Astrocyte of the cerebellum (primary cell): Measurements from ENCODE around the gene RALGAPA2.

Experiments used
- DNase-seq: peaks from one replicate; pipeline ENCODE4 v3.0.0-alpha.2; 2011; ENCODE audit warnings: low read depth
- H3K4me3 ChIP-seq: 2 replicates; pipeline ENCODE4 v1.5.1; 2011; ENCODE audit warnings: mild to moderate bottlenecking, low read depth, low read length, moderate library complexity
- CTCF ChIP-seq: IDR thresholded peaks from 2 replicates; pipeline ENCODE4 v1.5.1; 2012; ENCODE audit warnings: low read length, low read depth, moderate library complexity, mild to moderate bottlenecking; ENCODE audit errors: missing control alignments
- in situ Hi-C: cut with HindIII; loops from 2 replicates; pipeline ENCODE4 v1.10.0; 2017; ENCODE audit warnings: low sequenced_read_pairs

RALGAPA2 gene

GRCh38 chr20:20489648-20490341 is 222.6 kb downstream of the RALGAPA2 start:
- TF ChIP-seq CTCF: no peak
- in situ Hi-C loops: no loop called here
- no peak overlapping the region for H3K4me3 ChIP-seq
- DNase-seq: no peak

DNA sequence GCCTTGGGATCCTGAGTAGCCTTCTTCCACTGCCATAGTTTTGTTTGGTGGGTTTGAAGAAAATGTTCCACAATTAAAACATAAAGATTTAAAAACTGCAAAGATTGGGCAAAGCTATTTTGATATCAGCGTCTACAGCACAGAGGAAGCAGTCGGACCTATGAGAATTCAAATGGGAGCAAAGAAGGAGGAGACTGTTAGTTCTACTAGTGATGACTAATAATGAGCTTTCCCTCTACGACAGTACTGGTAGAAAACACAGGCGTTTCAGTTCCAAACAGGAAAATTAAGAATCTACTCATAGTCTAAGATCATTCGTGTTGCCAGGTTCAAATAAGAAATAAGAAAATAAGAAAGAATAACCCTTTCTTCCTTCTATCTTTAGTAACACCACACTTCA is 223.4 kb downstream of the RALGAPA2 start:
- TF ChIP-seq CTCF: no peak
- in situ Hi-C loops: no loop called here
- no peak overlapping the region for H3K4me3 ChIP-seq
- DNase-seq: no peak

DNA sequence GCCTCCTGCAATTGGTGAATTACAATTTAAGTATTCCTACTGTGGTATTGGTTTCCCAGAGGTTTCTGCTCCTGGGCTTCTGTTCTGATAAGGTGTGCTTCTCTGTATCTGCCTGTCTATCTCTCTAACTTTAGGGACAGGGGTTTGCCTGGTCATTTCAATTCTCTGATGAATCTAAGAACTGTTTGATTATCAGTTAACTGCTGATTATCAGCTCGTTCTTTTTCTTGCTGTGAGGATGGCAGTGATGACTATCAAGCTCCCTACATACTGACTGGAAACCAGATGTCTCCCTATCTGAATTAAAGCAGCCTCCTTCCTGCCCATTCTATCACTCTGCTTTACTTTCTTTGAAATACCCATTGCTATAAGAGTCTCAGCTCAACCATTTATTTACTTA is 224.1 kb downstream of the RALGAPA2 start:
- no peak for DNase-seq
- H3K4me3 ChIP-seq: no peak overlapping the region
- in situ Hi-C loops: no loop called here
- TF ChIP-seq CTCF: no peak

DNA sequence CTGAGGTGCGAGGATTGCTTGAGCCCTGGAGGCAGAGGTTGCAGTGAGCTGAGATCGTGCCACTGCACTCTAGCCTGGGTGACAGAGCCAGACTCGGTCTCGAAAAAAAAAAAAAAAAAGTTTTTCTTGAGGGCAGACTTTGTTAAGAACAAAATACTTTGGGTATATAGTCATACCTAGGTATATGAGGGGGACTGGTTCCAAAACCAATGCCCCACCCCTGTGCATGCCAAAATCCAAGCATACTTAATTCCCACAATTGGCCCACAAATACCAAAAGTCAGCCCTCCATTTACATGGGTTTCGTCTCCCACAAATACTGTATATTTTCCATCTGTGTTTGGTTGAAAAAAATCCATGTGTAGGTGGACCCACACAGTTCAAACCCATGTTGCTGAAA is 224.6 kb downstream of the RALGAPA2 start:
- peak; percentile 47 for DNase-seq
- in situ Hi-C loops: no loop called here
- no peak for TF ChIP-seq CTCF
- H3K4me3 ChIP-seq: no peak overlapping the region

- no peak for TF ChIP-seq CTCF
- in situ Hi-C loops: no loop called here
- H3K4me3 ChIP-seq: no peak overlapping the region
- no peak for DNase-seq
These were observed 229.1 kb downstream of the RALGAPA2 start for GRCh38 chr20:20483328-20483727.

GRCh38 chr20:20482453-20482852 is 230.0 kb downstream of the RALGAPA2 start:
- H3K4me3 ChIP-seq: no peak overlapping the region
- TF ChIP-seq CTCF: no peak
- in situ Hi-C loops: no loop called here
- no peak for DNase-seq
